OCI-LY3 (cell line): ENCODE results near the gene NUDCD2.

ENCODE experiments used
- CTCF ChIP-seq: fragments of 200-600, 300-600 bp; sonication (generic); IDR thresholded peaks from 2 replicates; pipeline ENCODE4 v1.5.1; 2014; ENCODE audit warnings: antibody characterized with exemption, low read length, low read depth
- EZH2phosphoT487 ChIP-seq: fragments of 200-600 bp; shearing (Covaris generic); IDR thresholded peaks from 2 replicates; pipeline ENCODE4 v1.6.1; 2018; ENCODE audit warnings: antibody characterized with exemption, mixed run types, low read depth

GRCh38 chr5:163460562-163461171 is 765 bp upstream of the NUDCD2 start, which contains the start of gene HMMR:
- TF ChIP-seq CTCF = no peak
- TF ChIP-seq EZH2phosphoT487 = no peak
